Tibial nerve (tissue), 4 donors: ENCODE measurements around the gene PLOD3. TPM values are rescaled to one million over a fixed set of nuclear protein-coding genes. Genes with fewer than 3 reads are reported as not detected.
A peak's percentile ranks its signal among the peaks of the same experiment; 100 is the strongest.
"Not testable (repeated sequence)": the region's sequence is repeated elsewhere in the genome, so short reads cannot be mapped to it uniquely, and the experiment has no call there.

Experiments used
- DNase-seq, 2 donors: peaks; one replicate each; pipeline ENCODE4 v3.0.0-alpha.2; 2019; ENCODE audit warnings: low spot score in 2 of 2
- H3K27ac ChIP-seq, 4 donors: fragments of 200-600 bp; sonication (generic) in 3 of 4; one replicate each; pipeline ENCODE4 v1.5.1; 2017 to 2019; ENCODE audit warnings: mild to moderate bottlenecking in 1 of 4
- H3K27me3 ChIP-seq, 2 donors: fragments of 200-600 bp; sonication (generic) in 1 of 2; one replicate each; pipeline versions ENCODE4 v1.5.1 to v1.6.0; 2017 to 2019
- H3K36me3 ChIP-seq, 3 donors: fragments of 200-600 bp; sonication (generic); one replicate each; pipeline ENCODE4 v1.5.1; 2018 to 2019
- H3K4me1 ChIP-seq, 4 donors: fragments of 200-600 bp; sonication (generic) in 3 of 4; one replicate each; pipeline ENCODE4 v1.5.1; 2017 to 2019
- H3K4me3 ChIP-seq, 4 donors: fragments of 200-600 bp; sonication (generic) in 3 of 4; one replicate each; pipeline ENCODE4 v1.5.1; 2017 to 2019; ENCODE audit warnings: mild to moderate bottlenecking in 1 of 4, moderate library complexity in 1 of 4
- H3K9me3 ChIP-seq, 4 donors: fragments of 200-600 bp; sonication (generic) in 3 of 4; one replicate each; pipeline ENCODE4 v1.5.1; 2017 to 2019
- CTCF ChIP-seq, 5 experiments: fragments of 200-600 bp in 3 of 5; fragments of 450-650 bp in 2 of 5; sonication (generic) in 3 of 5; IDR thresholded peaks; one replicate each; pipeline ENCODE4 v1.5.1; 2016 to 2019; ENCODE audit warnings: antibody characterized with exemption in 5 of 5, mild to moderate bottlenecking in 3 of 5, moderate library complexity in 2 of 5
- EP300 ChIP-seq, 2 donors: sonication (generic); formaldehyde crosslinking; IDR thresholded peaks; one replicate each; pipeline ENCODE4 v1.6.1; 2017; ENCODE audit warnings: antibody characterized with exemption in 2 of 2, mild to moderate bottlenecking in 1 of 2
- POLR2A ChIP-seq, 2 donors: fragments of 450-650 bp; IDR thresholded peaks; one replicate each; pipeline ENCODE4 v1.6.1; 2017; ENCODE audit warnings: antibody characterized with exemption in 2 of 2, mild to moderate bottlenecking in 2 of 2, moderate library complexity in 2 of 2
- WGBS, 2 donors: methylation state at CpG; one replicate each; pipeline ENCODE4 v1.1.5; 2018; 5-methylcytosine and 5-hydroxymethylcytosine counted together
- total RNA-seq, 4 donors: library from RNA; depleted of rRNA; stranded (reverse); fragments of >200 nt; gene quantifications; one replicate each; pipeline ENCODE4 v1.1.0, GENCODE V29; 2016

Gene PLOD3
- total RNA-seq, 4 donors from 2014 or later: 42.8 to 82.2 (median 57.8) TPM

GRCh38 chr7:101202603-101202918, 14.8 kb downstream of the PLOD3 start:
- WGBS, 2 donors: 85% methylated on average over 5 of the region's 5 CpGs
- H3K9me3 ChIP-seq: no peaks in the 10 kb centered on the region
- no peak overlapping the region for H3K27ac ChIP-seq
- no peak overlapping the region for H3K4me3 ChIP-seq
- H3K4me1 ChIP-seq: peaks cover 0 to 11% (median 5%) of the 10 kb centered on the region in 4 donors
- no peak for DNase-seq
- H3K36me3 ChIP-seq: peaks cover 0 to 20% (median 1%) of the 10 kb centered on the region in 3 donors
- no peak for TF ChIP-seq POLR2A (IDR thresholded peaks at IDR 0.05)
- no peak for TF ChIP-seq EP300 (IDR thresholded peaks at IDR 0.05)
- TF ChIP-seq CTCF (IDR thresholded peaks at IDR 0.05): no peak
- peaks cover 2 to 55% of the 10 kb centered on the region in 2 donors for H3K27me3 ChIP-seq

GRCh38 chr7:101201695-101202602, 15.4 kb downstream of the PLOD3 start:
- H3K27ac ChIP-seq: peak overlapping the region in 1 of 4 donors; percentile 10
- DNase-seq: no peak
- 10 to 15% methylated on average over 17 to 52 of the region's 75 CpGs for WGBS, 2 donors
- H3K36me3 ChIP-seq: peaks cover 0 to 14% (median 0%) of the 10 kb centered on the region in 3 donors
- H3K4me1 ChIP-seq: peaks cover 0 to 11% (median 5%) of the 10 kb centered on the region in 4 donors
- H3K9me3 ChIP-seq: no peaks in the 10 kb centered on the region
- TF ChIP-seq EP300 (IDR thresholded peaks at IDR 0.05) (no peak), CTCF (IDR thresholded peaks at IDR 0.05) (no peak), POLR2A (IDR thresholded peaks at IDR 0.05) (no peak)
- peaks cover 2 to 55% of the 10 kb centered on the region in 2 donors for H3K27me3 ChIP-seq
- peak overlapping the region in 2 of 4 donors; percentile 11 to 22 for H3K4me3 ChIP-seq

GRCh38 chr7:101200862-101201599, 16.4 kb downstream of the PLOD3 start, which contains the start of gene MOGAT3:
Gene MOGAT3 (minus strand): TSS chr7:101201036. CDS start chr7:101200854, 182 bp downstream.
- peaks cover 2 to 59% of the 10 kb centered on the region in 2 donors for H3K27me3 ChIP-seq

GRCh38 chr7:101200504-101200861, 16.9 kb downstream of the PLOD3 start:
- DNase-seq: no peak
- Histone ChIP-seq H3K36me3 (no peaks in the 10 kb centered on the region), H3K27ac (peak overlapping the region in 1 of 4 donors; percentile 56), H3K4me3 (peak overlapping the region in 1 of 4 donors; percentile 9), H3K27me3 (peaks cover 2 to 60% of the 10 kb centered on the region in 2 donors), H3K4me1 (peaks cover 0 to 11% (median 5%) of the 10 kb centered on the region in 4 donors), H3K9me3 (no peaks in the 10 kb centered on the region)
- 66 to 86% methylated on average over 2 of the region's 2 CpGs for WGBS, 2 donors
- TF ChIP-seq EP300 (IDR thresholded peaks at IDR 0.05) (no peak), POLR2A (IDR thresholded peaks at IDR 0.05) (no peak), CTCF (IDR thresholded peaks at IDR 0.05) (no peak)

More at GRCh38 chr7:101200862-101201599, 16.4 kb downstream of the PLOD3 start, which contains the start of gene MOGAT3:
- H3K36me3 ChIP-seq: peaks cover 0 to 5% (median 0%) of the 10 kb centered on the region in 3 donors
- no peaks in the 10 kb centered on the region for H3K9me3 ChIP-seq
- H3K4me1 ChIP-seq: peaks cover 0 to 11% (median 5%) of the 10 kb centered on the region in 4 donors
- peak within 1 kb of the TSS in 1 of 4 donors; percentile 56 for H3K27ac ChIP-seq
- 27 to 45% methylated on average over 19 to 21 of the region's 21 CpGs for WGBS, 2 donors
- no peak for TF ChIP-seq POLR2A (IDR thresholded peaks at IDR 0.05)
- no peak for TF ChIP-seq EP300 (IDR thresholded peaks at IDR 0.05)
- no peak for TF ChIP-seq CTCF (IDR thresholded peaks at IDR 0.05)
- peak within 1 kb of the TSS in 2 of 4 donors; percentile 11 to 22 for H3K4me3 ChIP-seq
- no peak for DNase-seq

GRCh38 chr7:101199522-101199921, 17.9 kb downstream of the PLOD3 start:
- peaks cover 2 to 60% of the 10 kb centered on the region in 2 donors for H3K27me3 ChIP-seq
- H3K36me3 ChIP-seq, DNase-seq, H3K4me3 ChIP-seq, H3K27ac ChIP-seq, H3K9me3 ChIP-seq: not testable (repeated sequence)
- peaks cover 0 to 11% (median 5%) of the 10 kb centered on the region in 4 donors for H3K4me1 ChIP-seq
- 88 to 91% methylated on average over 10 of the region's 10 CpGs for WGBS, 2 donors
